Stimulated activated CD4-positive, alpha-beta T cell treated with anti-CD3 and anti-CD28 coated beads, Interleukin-2, amount 100 ng/mL, for 24 hours (primary cell): Measurements from ENCODE around the gene CCL17.
"Not testable (repeated sequence)": the region's sequence is repeated elsewhere in the genome, so short reads cannot be mapped to it uniquely, and the experiment has no call there.

Experiments
- DNase-seq, 2 donors: peaks; one replicate each; pipeline ENCODE4 v3.0.0-alpha.2; 2020

The CCL17 gene

DNA sequence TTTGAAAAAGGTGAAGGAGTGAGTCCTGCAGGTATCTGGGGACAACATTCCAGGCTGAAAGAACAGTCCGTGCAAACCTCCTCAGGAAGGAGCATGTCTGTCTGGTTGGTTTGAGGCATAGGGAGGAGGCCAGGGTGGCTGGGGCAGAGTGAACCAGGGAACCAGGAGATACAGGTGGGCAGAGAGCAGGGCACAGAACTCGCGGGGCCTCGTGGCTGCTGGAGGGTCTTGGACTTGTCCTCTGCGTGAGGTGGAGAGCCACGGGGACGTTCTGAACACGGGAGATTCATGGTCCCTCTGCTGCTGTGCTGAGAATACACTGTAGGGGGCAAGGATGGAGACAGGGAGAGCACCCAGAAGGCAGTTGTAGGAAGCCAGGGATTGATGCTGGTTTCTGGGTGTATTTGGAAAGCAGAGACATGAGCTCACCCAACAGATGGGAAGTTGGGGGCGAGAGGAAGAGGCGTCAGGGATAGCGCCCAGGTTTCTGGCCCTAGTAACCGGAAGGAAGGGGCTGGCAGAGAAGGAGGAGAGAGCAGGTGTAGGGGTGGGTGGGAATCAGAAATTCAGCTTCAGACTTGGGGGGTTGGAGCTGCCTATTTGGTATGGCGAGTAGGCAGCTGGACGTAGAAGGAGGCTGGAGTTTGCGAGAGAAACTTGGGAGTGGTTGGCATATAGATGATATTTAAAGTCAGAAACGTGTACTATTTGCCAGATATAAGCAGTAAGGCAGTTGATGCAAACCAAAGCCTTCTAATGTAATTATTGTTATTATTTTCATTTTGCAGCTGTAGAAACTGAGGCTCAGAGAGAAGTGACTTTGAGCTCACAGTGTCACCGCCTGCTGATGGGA is at the start of gene CCL17:
CCL17 (plus strand) TSS at position 803 of the 853 bp plus-strand sequence. CDS start 9,166 bp downstream, outside the sequence.
- DNase-seq, result no peak

- DNase-seq, result no peak
These were observed 48.6 kb upstream of the CCL17 start for GRCh38 chr16:57355898-57356414.

DNA sequence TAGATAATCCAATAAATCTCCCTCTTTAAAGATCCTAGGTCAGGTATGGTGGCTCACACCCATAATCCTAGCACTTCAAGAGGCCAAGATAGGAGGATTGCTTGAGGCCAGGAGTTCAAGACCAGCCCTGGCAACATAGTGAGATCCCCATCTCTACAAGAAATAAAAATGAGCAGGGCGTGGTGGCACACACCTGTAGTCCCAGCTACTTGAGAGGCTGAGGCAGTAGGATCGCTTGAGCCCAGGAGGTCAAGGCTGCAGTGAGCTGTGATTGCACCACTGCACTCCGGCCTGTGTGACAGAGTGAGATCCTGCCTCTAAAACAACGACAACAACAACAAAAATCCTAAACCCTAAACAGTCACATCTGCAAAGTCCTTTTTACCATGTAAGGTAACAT is 48.0 kb upstream of the CCL17 start:
- DNase-seq, result no peak

GRCh38 chr16:57357330-57358085 is 47.1 kb upstream of the CCL17 start:
- DNase-seq, result no peak

GRCh38 chr16:57358086-57358420 is 46.5 kb upstream of the CCL17 start:
- DNase-seq, result no peak

- no peak for DNase-seq
These were observed 46.0 kb upstream of the CCL17 start, which contains the start of gene CCL22 for GRCh38 chr16:57358527-57359095. Gene CCL22, plus strand, starts transcription at chr16:57358783. Its CDS starts 34 bp downstream, at chr16:57358817.

- no peak for DNase-seq
These were observed 44.1 kb upstream of the CCL17 start for GRCh38 chr16:57360321-57360935.

- no peak for DNase-seq
These were observed 43.2 kb upstream of the CCL17 start for GRCh38 chr16:57361404-57361803.

DNA sequence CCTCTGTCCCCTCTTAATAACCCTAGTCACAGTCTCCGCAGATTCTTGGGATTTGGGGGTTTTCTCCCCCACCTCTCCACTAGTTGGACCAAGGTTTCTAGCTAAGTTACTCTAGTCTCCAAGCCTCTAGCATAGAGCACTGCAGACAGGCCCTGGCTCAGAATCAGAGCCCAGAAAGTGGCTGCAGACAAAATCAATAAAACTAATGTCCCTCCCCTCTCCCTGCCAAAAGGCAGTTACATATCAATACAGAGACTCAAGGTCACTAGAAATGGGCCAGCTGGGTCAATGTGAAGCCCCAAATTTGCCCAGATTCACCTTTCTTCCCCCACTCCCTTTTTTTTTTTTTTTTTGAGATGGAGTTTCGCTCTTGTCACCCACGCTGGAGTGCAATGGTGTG is 40.4 kb upstream of the CCL17 start:
- DNase-seq, result no peak

DNA sequence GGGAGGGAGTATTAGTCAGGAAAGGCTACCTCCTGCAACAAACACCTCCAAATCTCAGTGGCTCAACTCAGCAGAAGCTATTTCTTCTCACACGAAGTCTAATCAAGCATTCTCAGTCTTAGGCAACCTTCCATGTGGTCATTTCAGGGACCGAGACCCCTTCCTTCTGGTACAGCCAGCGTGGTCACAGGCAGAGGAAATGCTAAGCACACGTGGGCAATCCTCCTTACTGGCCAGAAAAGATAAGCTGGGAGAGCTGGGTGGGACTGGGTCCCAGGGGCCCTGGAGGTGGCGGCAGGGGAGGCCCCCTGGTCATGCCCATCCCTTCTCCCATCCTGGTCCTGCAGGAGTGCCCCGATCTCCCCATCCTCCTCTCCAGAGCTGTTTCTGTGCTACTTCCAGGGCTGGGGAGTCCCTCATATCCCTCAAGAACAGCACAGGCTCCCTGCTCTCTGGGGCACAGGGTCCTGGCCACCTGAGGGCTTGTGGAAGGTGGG is 38.0 kb upstream of the CCL17 start:
- no peak for DNase-seq

- no peak for DNase-seq
These were observed 37.3 kb upstream of the CCL17 start for GRCh38 chr16:57367116-57367752.

DNA sequence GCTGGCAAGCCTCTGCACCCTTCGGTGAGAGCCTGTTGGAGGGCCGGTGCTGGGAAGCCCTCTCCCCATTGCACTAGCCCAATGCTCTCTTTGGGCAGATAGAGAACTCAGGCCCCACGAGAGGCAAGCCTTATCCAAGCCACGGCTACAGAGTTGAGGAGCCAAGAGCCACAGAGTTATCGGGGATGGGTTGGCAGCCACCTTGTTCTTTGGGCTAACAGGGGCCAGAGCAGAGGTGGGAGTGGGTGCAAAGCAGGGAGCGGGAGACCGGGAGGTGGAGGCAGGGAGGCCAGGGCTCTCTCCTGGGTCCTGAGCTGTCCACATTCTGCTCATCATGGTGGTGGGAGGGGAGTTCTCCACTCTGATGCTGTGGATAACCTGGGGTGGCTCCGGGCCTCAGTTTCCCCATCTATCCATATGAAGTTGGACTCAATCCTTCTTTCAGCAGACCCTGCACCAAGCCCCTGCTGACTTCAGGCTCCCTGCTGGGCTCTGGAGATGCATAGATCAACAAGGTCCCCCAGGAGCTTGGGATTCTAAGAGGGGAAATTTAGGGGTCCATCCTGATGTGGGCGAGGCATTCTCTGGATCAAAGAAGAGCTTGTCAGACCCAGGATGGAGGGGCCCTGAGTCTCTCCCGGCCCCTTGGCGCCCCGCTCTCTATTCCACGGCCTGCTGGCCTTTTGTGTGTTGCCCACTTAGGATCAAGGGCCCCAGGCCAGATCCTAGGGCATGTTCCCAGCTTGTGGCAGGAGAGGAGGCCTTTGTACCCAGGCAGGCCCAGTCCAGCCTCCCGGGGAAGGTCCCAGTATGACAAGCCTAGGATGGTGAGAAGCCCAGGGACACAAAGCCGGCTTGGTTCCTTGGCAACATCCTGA is 32.8 kb upstream of the CCL17 start:
- DNase-seq, result no peak

DNA sequence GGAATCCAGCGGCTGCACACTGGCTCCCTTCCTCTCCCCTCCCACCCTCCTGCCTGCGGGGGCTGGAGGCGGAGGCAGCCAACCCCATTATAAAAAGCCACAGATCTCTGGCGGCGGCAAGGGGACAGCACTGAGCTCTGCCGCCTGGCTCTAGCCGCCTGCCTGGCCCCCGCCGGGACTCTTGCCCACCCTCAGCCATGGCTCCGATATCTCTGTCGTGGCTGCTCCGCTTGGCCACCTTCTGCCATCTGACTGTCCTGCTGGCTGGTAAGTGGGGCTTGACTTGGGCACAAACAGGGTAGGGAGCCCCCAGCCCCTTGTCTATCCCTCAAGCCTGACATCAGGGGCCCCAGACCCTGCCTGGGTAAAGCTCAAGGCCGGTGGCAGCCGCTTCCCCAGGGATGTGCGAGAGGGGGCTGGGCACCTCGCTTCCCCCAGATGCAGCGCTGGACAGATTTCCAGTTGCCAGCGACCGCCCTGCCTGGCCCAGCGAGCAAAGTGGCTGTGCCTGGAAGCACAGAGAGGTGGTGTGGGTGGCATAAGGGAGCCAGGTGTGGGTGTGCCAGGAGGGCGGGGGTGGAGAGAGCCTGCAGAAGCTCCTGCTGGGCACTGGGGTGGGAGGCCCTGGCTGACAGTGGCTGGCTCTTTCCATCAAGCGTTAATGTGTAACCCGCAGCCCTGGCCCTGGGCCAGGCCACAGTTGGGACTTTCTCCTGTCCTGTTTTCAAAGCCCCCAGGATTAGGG is 32.0 kb upstream of the CCL17 start, which contains the start of gene CX3CL1:
CX3CL1 (plus strand) TSS at position 119 of the 745 bp plus-strand sequence; CDS start at position 198, 79 bp downstream.
- no peak for DNase-seq

GRCh38 chr16:57373117-57373947 is 31.2 kb upstream of the CCL17 start:
- DNase-seq, result no peak

GRCh38 chr16:57374067-57374534 is 30.5 kb upstream of the CCL17 start:
- DNase-seq, result no peak

DNA sequence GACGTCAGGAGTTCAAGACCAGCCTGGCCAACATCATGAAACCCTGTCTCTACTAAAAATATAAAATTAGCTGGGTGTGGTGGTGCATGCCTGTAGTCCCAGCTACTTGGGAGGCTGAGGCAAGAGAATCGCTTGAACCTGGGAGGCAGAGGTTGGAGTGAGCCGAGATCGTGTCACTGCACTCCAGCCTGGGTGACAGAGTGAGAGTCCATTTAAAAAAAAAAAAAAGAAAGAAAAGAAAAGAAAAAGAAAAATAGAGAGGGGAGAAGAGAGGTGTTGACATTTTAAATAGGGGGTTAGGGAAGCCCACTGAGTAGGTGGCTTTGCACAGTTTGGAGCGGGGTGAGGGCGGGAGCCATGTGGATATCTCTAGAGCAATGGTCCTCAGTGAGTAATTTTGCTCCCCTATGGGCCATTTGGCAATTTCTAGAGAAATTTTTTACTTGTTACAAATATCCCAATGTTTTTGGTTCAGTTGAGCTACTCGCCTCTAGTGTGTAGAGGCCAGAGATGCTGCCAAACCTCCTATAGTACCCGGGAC is 29.6 kb upstream of the CCL17 start:
- DNase-seq, result not testable (repeated sequence)

- DNase-seq, result no peak
These were observed 28.2 kb upstream of the CCL17 start for GRCh38 chr16:57376313-57376818.

- DNase-seq, result peak; percentile 32 to 38
These were observed 27.3 kb upstream of the CCL17 start for GRCh38 chr16:57377080-57377841.
